ENCODE measurements around the gene TBCD.

DNA sequence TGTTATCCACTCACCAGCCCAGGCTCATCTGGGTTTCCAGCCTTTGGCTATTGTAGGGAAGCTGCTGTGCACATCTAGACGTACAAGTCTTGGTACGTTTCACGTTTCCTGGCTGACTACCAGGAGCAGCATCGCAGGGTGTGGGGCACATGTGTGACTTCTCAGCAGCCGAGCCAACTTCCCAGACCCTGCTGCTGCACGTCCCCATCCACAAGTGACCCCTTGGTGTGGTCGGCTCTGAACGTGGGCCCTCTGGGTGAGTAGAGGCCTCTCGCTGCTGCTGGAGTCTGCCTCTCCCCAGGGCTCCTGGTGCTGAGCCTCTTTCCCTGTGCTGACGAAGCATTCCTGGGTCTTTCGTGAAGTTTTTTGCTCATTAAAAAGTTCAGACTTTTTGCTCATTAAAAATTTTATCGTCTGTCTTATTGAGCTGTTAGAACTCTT is 158.2 kb downstream of the TBCD start:
- TF ChIP-seq CTCF (IDR thresholded peaks at IDR 0.05): no peak
- TF ChIP-seq EP300 (IDR thresholded peaks at IDR 0.05): no peak
